PC-3 (cell line): ENCODE data around the gene SLCO3A1. TPM values are rescaled to one million over a fixed set of nuclear protein-coding genes. Genes with fewer than 3 reads are reported as not detected.

ENCODE experiments used
- ATAC-seq: fragments of 200-7000 bp; cut with Tn5 transposase; 2 replicates; pipeline ENCODE4 v1.9.1; 2020; ENCODE audit warnings: mild to moderate bottlenecking, moderate library complexity
- BruUV-seq: library from RNA; stranded (reverse); fragments of 400-500 nt; replicated peaks from 2 replicates; lab custom pipeline; 2021; lab: Mats Ljungman, UMichigan
- CTCF ChIA-PET: fragments of 300-600 bp; sonication (Branson Sonifier 250); formaldehyde crosslinking; loops from one replicate; lab custom pipeline; 2022; ENCODE audit warnings: antibody characterized with exemption; lab: Charles Lee
- POLR2A ChIA-PET: fragments of 300-600 bp; sonication (Branson Sonifier 250); formaldehyde crosslinking; loops from one replicate; lab custom pipeline; 2022; ENCODE audit warnings: antibody characterized with exemption; ENCODE audit not compliant: unreplicated experiment; lab: Charles Lee
- DNase-seq: peaks from one replicate; pipeline ENCODE4 v3.0.0-alpha.2; 2015
- H2AFZ ChIP-seq: fragments of 300-600 bp; sonication (generic); 2 replicates; pipeline ENCODE4 v1.6.0; 2016; ENCODE audit warnings: antibody characterized with exemption, low read length
- H3F3A ChIP-seq: fragments of 300-600 bp; sonication (generic); one replicate; pipeline ENCODE4 v1.6.0; 2017; ENCODE audit warnings: antibody characterized with exemption, low read length, control low read depth, mild to moderate bottlenecking; ENCODE audit not compliant: unreplicated experiment
- H3K27ac ChIP-seq: fragments of 300-600 bp; sonication (generic); 2 replicates; pipeline ENCODE4 v1.5.1; 2016; ENCODE audit warnings: mild to moderate bottlenecking, low read length
- H3K27me3 ChIP-seq: fragments of 300-600 bp; sonication (generic); 2 replicates; pipeline ENCODE4 v1.6.1; 2016; ENCODE audit warnings: low read length, mixed read lengths
- H3K36me3 ChIP-seq: fragments of 300-600 bp; sonication (generic); 2 replicates; pipeline ENCODE4 v1.6.1; 2016; ENCODE audit warnings: low read depth, mixed run types, low read length, mixed read lengths
- H3K4me1 ChIP-seq: fragments of 300-600 bp; sonication (generic); 2 replicates; pipeline ENCODE4 v1.5.1; 2016; ENCODE audit warnings: low read length; ENCODE audit not compliant: insufficient read depth
- H3K4me2 ChIP-seq: fragments of 300-600 bp; sonication (generic); 2 replicates; pipeline ENCODE4 v1.6.0; 2016; ENCODE audit warnings: low read length
- H3K4me3 ChIP-seq: fragments of 300-600 bp; sonication (generic); 2 replicates; pipeline ENCODE4 v1.5.1; 2016; ENCODE audit warnings: mild to moderate bottlenecking, low read length, mixed read lengths
- H3K79me2 ChIP-seq: fragments of 300-600 bp; sonication (generic); 2 replicates; pipeline ENCODE4 v1.6.1; 2017; ENCODE audit warnings: low read length, mixed read lengths
- H3K9ac ChIP-seq: fragments of 300-600 bp; sonication (generic); 2 replicates; pipeline ENCODE4 v1.6.0; 2016; ENCODE audit warnings: mild to moderate bottlenecking, low read length
- H3K9me2 ChIP-seq: fragments of 300-600 bp; sonication (generic); replicated peaks from 2 replicates; pipeline ENCODE4 v1.6.1; 2016; ENCODE audit warnings: mixed run types, low read length, mixed read lengths
- H3K9me3 ChIP-seq: fragments of 300-600 bp; sonication (generic); 2 replicates; pipeline ENCODE4 v1.6.1; 2016; ENCODE audit warnings: low read length, mixed read lengths
- H4K20me1 ChIP-seq: fragments of 300-600 bp; sonication (generic); 2 replicates; pipeline ENCODE4 v1.6.1; 2016; ENCODE audit warnings: low read length, mixed read lengths
- EZH2 ChIP-seq: fragments of 300-600 bp; sonication (generic); IDR thresholded peaks from one replicate; pipeline ENCODE4 v1.6.1; 2017; ENCODE audit warnings: antibody characterized with exemption, mild to moderate bottlenecking, low read length; ENCODE audit not compliant: unreplicated experiment
- EZH2phosphoT487 ChIP-seq: fragments of 300-600 bp; sonication (generic); IDR thresholded peaks from 2 replicates; pipeline ENCODE4 v1.6.1; 2018; ENCODE audit warnings: mild to moderate bottlenecking, antibody characterized with exemption, low read length, borderline replicate concordance
- intact Hi-C: fragments of 100-400 bp; cut with micrococcal nuclease; formaldehyde crosslinking; loops from 2 replicates; pipeline ENCODE4 v1.9.0; 2023
- total RNA-seq: library from RNA; depleted of rRNA; stranded (reverse); fragments of >200 nt; gene quantifications from 2 replicates; pipeline ENCODE4 v1.2.3, GENCODE V29; 2014
- TF ChIP-seq, protein P1 (sequence below): fragments of 300-600 bp; sonication (generic); conservative IDR thresholded peaks from 2 replicates; pipeline ENCODE4 v1.5.1; 2017; ENCODE audit warnings: antibody characterized with exemption, low read depth, mild to moderate bottlenecking, low read length

Gene SLCO3A1
- total RNA-seq, 1 experiment from 2014 or later, result 0.07 TPM

DNA sequence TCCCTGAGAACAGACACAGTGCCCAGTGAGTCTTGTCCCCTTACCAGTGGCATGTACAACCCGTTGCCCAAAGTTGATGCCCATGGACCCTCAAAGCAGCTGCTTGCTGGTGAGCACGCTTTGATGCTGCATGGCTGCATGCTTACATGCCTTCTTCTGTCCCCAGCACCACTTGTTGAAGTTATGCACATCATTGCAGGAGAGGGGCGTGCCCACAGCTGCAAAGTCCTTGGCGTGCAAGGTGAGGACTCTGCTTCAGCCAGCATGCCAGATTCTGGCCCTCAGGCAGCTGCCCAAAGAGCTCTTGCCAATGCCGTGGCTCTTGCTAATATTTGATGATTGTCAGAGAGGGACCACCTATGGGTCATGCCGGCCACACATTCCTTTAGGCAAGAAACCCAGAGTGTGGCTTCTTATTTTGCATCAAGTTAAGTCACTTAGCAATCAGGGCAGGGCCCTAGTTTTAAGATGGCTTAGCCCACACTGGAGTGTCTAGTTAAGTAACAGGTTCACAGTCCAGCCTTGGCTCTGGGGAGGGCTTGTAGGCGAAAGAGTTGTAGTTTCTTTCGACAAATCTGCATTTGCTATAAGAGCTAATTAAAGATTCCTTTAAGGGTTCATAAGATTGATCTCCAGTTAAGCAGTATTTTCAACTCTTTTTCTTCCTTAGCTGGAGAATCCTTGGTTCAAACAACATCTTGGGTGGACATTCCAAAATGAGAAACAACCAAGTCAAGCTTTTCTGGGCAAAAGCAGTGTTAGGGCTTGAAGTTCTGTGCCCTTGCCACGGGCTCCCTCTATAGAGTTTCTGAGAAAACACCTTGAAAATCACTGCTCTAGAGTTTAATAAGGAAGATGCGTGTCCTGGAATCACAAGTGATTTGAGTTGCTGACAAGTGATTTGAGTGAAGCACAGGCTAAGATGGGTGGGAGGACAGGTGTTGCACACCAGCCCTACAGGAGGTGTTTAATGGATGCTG, 128.6 kb downstream of the SLCO3A1 start:
- no TSS peak for BruUV-seq
- Histone ChIP-seq H3K4me1 (no peaks in the 10 kb centered on the region), H3F3A (no peaks in the 10 kb centered on the region), H3K4me3 (no peak overlapping the region), H3K4me2 (no peak overlapping the region), H3K79me2 (no peaks in the 10 kb centered on the region), H3K36me3 (no peaks in the 10 kb centered on the region), H3K9ac (no peak overlapping the region), H4K20me1 (no peaks in the 10 kb centered on the region), H3K27ac (no peak overlapping the region), H3K27me3 (peaks cover 82% of the 10 kb centered on the region), H3K9me3 (no peaks in the 10 kb centered on the region), H2AFZ (no peak overlapping the region), H3K9me2 (no peaks in the 10 kb centered on the region)
- POLR2A ChIA-PET, result no interaction called here
- ATAC-seq, result no peak
- no peak for TF ChIP-seq EZH2phosphoT487
- TF ChIP-seq, protein P1, sequence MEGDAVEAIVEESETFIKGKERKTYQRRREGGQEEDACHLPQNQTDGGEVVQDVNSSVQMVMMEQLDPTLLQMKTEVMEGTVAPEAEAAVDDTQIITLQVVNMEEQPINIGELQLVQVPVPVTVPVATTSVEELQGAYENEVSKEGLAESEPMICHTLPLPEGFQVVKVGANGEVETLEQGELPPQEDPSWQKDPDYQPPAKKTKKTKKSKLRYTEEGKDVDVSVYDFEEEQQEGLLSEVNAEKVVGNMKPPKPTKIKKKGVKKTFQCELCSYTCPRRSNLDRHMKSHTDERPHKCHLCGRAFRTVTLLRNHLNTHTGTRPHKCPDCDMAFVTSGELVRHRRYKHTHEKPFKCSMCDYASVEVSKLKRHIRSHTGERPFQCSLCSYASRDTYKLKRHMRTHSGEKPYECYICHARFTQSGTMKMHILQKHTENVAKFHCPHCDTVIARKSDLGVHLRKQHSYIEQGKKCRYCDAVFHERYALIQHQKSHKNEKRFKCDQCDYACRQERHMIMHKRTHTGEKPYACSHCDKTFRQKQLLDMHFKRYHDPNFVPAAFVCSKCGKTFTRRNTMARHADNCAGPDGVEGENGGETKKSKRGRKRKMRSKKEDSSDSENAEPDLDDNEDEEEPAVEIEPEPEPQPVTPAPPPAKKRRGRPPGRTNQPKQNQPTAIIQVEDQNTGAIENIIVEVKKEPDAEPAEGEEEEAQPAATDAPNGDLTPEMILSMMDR, result peak; percentile 50
- no peak for TF ChIP-seq EZH2
- CTCF ChIA-PET, result no interaction called here
- intact Hi-C loops, result no loop called here
- peak; percentile 22 for DNase-seq

GRCh38 chr15:91983729-91984340, 130.3 kb downstream of the SLCO3A1 start:
- Histone ChIP-seq H3K27ac (no peak overlapping the region), H3K4me2 (no peak overlapping the region), H3K4me1 (no peaks in the 10 kb centered on the region), H3K4me3 (no peak overlapping the region), H4K20me1 (no peaks in the 10 kb centered on the region), H3K36me3 (no peaks in the 10 kb centered on the region), H3K9ac (no peak overlapping the region), H2AFZ (no peak overlapping the region), H3K9me2 (no peaks in the 10 kb centered on the region), H3F3A (no peaks in the 10 kb centered on the region), H3K9me3 (no peaks in the 10 kb centered on the region), H3K27me3 (peaks cover 77% of the 10 kb centered on the region), H3K79me2 (no peaks in the 10 kb centered on the region)
- ATAC-seq (no peak), DNase-seq (no peak)
- no TSS peak for BruUV-seq
- TF ChIP-seq EZH2 (no peak), EZH2phosphoT487 (no peak)
- TF ChIP-seq, protein P1, result no peak
- ChIA-PET POLR2A (no interaction called here), CTCF (no interaction called here)
- intact Hi-C loops, result no loop called here

GRCh38 chr15:91985297-91985696, 131.8 kb downstream of the SLCO3A1 start:
- Histone ChIP-seq H3F3A (no peaks in the 10 kb centered on the region), H3K4me3 (no peak overlapping the region), H3K79me2 (no peaks in the 10 kb centered on the region), H2AFZ (no peak overlapping the region), H3K9ac (no peak overlapping the region), H3K9me3 (no peaks in the 10 kb centered on the region), H3K4me2 (no peak overlapping the region), H4K20me1 (no peaks in the 10 kb centered on the region), H3K9me2 (no peaks in the 10 kb centered on the region), H3K27ac (no peak overlapping the region), H3K27me3 (peaks cover 77% of the 10 kb centered on the region), H3K4me1 (no peaks in the 10 kb centered on the region), H3K36me3 (no peaks in the 10 kb centered on the region)
- ATAC-seq, result no peak
- intact Hi-C loops, result no loop called here
- ChIA-PET POLR2A (no interaction called here), CTCF (no interaction called here)
- DNase-seq, result no peak
- TF ChIP-seq EZH2 (no peak), EZH2phosphoT487 (no peak)
- TF ChIP-seq, protein P1, result no peak
- BruUV-seq, result no TSS peak
